Renal pelvis (tissue), 4 donors: Measurements from ENCODE around the gene PCDHA10. TPM values are rescaled to one million over a fixed set of nuclear protein-coding genes. Genes with fewer than 3 reads are reported as not detected.

Experiments
- DNase-seq: peaks from one replicate; pipeline ENCODE4 v3.0.0-alpha.2; 2013
- polyA plus RNA-seq, 3 donors: library from polyadenylated mRNA; unstranded; fragments of 120-200 nt; gene quantifications; one replicate each; pipeline ENCODE4 v1.2.1, GENCODE V29; 2013; ENCODE audit not compliant: insufficient read length in 3 of 3

Gene PCDHA10
- polyA plus RNA-seq, 3 donors: 0.33 to 0.59 (median 0.39) TPM

DNA sequence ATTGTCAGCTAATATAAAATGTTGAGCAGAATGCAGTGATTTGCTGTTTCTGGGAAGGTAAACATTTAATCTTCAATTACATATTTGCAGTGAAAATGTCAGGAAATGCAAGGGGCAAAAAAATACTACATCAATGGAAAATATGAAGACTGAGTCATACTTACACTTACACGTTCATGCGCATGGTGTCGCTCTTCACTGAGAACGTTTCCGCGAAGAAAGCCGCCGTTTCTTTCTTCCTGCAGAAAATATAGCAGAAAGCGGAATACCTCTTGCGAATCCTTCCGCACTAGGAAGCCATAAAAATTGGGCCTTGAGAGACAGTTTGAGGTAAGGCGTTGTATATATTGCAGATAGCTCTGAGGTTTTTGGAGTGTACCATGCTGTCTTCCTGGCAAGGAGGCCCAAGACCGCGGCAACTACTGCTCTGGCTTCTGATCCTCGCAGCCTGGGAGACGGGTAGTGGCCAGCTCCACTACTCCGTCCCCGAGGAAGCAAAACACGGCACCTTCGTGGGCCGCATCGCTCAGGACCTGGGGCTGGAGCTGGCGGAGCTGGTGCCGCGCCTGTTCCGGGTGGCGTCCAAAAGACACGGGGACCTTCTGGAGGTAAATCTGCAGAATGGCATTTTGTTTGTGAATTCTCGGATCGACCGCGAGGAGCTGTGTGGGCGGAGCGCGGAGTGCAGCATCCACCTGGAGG is 26.3 kb downstream of the PCDHA10 start, which contains the start of gene PCDHA13:
Gene PCDHA13, plus strand, starts transcription at position 236 of the 702 bp plus-strand sequence. Its CDS starts 145 bp downstream, at position 381.
- DNase-seq: no peak

DNA sequence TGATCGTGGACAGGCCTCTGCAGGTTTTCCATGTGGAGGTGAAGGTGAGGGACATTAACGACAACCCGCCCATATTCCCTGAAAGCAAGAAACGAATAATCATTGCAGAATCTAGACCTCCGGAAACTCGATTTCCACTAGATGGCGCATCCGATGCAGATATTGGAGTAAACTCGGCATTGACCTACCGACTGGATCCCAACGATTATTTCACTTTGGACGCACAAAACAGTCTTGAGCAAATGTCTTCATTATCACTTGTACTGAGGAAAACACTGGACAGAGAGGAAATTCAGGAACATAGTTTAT is 26.8 kb downstream of the PCDHA10 start:
- DNase-seq: no peak

DNA sequence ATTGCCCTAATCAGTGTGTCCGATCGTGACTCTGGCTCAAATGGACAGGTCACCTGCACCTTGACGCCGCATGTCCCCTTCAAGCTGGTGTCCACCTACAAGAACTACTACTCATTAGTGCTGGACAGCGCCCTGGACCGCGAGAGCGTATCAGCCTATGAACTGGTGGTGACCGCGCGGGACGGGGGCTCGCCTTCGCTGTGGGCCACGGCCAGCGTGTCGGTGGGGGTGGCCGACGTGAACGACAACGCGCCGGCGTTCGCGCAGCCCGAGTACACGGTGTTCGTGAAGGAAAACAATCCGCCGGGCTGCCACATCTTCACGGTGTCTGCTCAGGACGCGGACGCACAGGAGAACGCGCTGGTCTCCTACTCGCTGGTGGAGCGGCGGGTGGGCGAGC is 27.7 kb downstream of the PCDHA10 start:
- DNase-seq: no peak

DNA sequence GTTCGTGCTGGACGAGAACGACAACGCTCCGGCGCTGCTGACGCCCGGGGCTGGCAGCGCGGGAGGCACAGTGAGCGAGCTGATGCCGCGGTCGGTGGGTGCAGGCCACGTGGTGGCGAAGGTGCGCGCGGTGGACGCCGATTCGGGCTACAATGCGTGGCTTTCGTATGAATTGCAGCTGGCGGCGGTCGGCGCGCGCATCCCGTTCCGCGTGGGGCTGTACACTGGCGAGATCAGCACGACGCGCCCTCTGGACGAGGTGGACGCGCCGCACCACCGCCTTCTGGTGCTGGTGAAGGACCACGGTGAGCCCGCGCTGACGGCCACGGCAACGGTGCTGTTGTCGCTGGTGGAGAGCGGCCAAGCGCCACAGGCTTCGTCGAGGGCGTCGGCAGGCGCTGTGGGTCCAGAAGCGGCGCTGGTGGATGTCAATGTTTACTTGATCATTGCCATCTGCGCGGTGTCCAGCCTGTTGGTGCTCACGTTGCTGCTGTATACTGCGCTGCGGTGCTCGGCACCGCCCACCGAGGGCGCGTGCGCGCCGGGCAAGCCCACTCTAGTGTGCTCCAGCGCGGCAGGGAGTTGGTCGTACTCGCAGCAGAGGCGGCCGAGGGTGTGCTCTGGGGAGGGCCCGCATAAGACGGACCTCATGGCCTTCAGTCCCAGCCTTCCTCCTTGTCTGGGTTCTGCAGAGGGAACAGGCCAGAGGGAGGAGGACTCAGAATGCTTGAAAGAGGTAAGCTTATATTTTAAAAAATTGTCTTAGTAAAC is 28.4 kb downstream of the PCDHA10 start:
- no peak for DNase-seq

DNA sequence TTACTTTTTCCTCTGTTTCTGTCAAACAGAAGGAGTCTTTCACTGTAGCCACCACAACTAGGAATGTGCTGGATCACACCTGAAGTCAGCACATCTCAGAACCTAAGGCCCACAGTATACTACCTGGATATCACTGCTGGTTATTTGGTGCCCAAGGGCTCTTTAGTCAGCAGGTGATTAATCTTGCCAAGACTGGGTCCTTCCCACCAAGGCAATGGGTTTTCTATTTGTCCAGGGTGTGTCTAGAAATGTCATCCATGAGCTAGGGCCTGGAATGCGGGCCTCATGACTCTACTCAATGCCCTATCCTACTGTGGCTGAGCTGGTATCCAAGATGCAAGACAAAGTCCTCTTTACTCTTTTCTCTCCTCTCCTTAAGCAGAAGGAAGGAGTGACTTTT is 60.6 kb downstream of the PCDHA10 start:
- DNase-seq: no peak

Other genes with a start within 250 kb of the PCDHA10 start
- 10 to 100 TPM in 2 of 3 donors, 1 to 10 TPM in 1; 8.4 to 10.6 (median 10.3) TPM for gene CD14, start 222.7 kb upstream of the PCDHA10 start, polyA plus RNA-seq
- 10 to 100 TPM; 16.5 to 25.0 (median 22.1) TPM for gene TMCO6, start 216.4 kb upstream of the PCDHA10 start, polyA plus RNA-seq
- gene NDUFA2, start 208.3 kb upstream of the PCDHA10 start, polyA plus RNA-seq: 10 to 100 TPM; 83.0 to 99.7 (median 99.4) TPM
- 100 to 1,000 TPM; 147 to 180 (median 177) TPM for gene IK, start 208.1 kb upstream of the PCDHA10 start, polyA plus RNA-seq
- gene WDR55, start 191.0 kb upstream of the PCDHA10 start, polyA plus RNA-seq: 10 to 100 TPM; 14.4 to 19.2 (median 18.6) TPM
- under 1 TPM in 2 of 3 donors, not detected in 1; 0.44 to 0.58 TPM for gene DND1, start 182.3 kb upstream of the PCDHA10 start, polyA plus RNA-seq
- gene HARS1, start 164.5 kb upstream of the PCDHA10 start, polyA plus RNA-seq: 10 to 100 TPM; 67.5 to 81.8 (median 75.1) TPM
- gene HARS2, start 164.4 kb upstream of the PCDHA10 start, polyA plus RNA-seq: 10 to 100 TPM; 43.1 to 62.8 (median 55.1) TPM
- 100 to 1,000 TPM in 2 of 3 donors, 10 to 100 TPM in 1; 97.1 to 131 (median 127) TPM for gene ZMAT2, start 155.4 kb upstream of the PCDHA10 start, polyA plus RNA-seq
- gene PCDHA1, start 69.8 kb upstream of the PCDHA10 start, polyA plus RNA-seq: under 1 TPM in 1 of 3 donors, not detected in 2; 0.15 TPM
- under 1 TPM; 0.18 to 0.32 (median 0.20) TPM for gene PCDHA2, start 61.0 kb upstream of the PCDHA10 start, polyA plus RNA-seq
- under 1 TPM; 0.33 to 0.40 (median 0.38) TPM for gene PCDHA3, start 54.8 kb upstream of the PCDHA10 start, polyA plus RNA-seq
- gene PCDHA4, start 48.8 kb upstream of the PCDHA10 start, polyA plus RNA-seq: 1 to 10 TPM in 1 of 3 donors, under 1 TPM in 2; 0.73 to 1.2 (median 0.81) TPM
- under 1 TPM; 0.09 to 0.18 (median 0.14) TPM for gene PCDHA5, start 34.3 kb upstream of the PCDHA10 start, polyA plus RNA-seq
- gene PCDHA6, start 27.9 kb upstream of the PCDHA10 start, polyA plus RNA-seq: under 1 TPM; 0.25 to 0.37 (median 0.32) TPM
- gene PCDHA7, start 21.6 kb upstream of the PCDHA10 start, polyA plus RNA-seq: under 1 TPM; 0.19 to 0.47 (median 0.34) TPM
- under 1 TPM in 1 of 3 donors, not detected in 2; 0.10 TPM for gene PCDHA8, start 14.7 kb upstream of the PCDHA10 start, polyA plus RNA-seq
- under 1 TPM; 0.03 to 0.08 (median 0.06) TPM for gene PCDHA9, start 7.5 kb upstream of the PCDHA10 start, polyA plus RNA-seq
- under 1 TPM; 0.05 to 0.24 (median 0.18) TPM for gene PCDHA11, start 13.1 kb downstream of the PCDHA10 start, polyA plus RNA-seq
- gene PCDHA12, start 19.4 kb downstream of the PCDHA10 start, polyA plus RNA-seq: under 1 TPM in 2 of 3 donors, not detected in 1; 0.07 to 0.14 TPM
- gene PCDHA13, start 26.2 kb downstream of the PCDHA10 start, polyA plus RNA-seq: under 1 TPM in 1 of 3 donors, not detected in 2; 0.07 TPM
- under 1 TPM; 0.06 to 0.10 (median 0.06) TPM for gene PCDHAC1, start 70.4 kb downstream of the PCDHA10 start, polyA plus RNA-seq
- under 1 TPM; 0.29 to 0.71 (median 0.53) TPM for gene PCDHAC2, start 110.6 kb downstream of the PCDHA10 start, polyA plus RNA-seq
- gene PCDHB1, start 195.5 kb downstream of the PCDHA10 start, polyA plus RNA-seq: under 1 TPM; 0.04 to 0.15 (median 0.08) TPM
- gene PCDHB2, start 238.7 kb downstream of the PCDHA10 start, polyA plus RNA-seq: 1 to 10 TPM; 4.5 to 8.4 (median 4.9) TPM
- 1 to 10 TPM; 3.7 to 4.7 (median 3.8) TPM for gene PCDHB3, start 244.6 kb downstream of the PCDHA10 start, polyA plus RNA-seq